ENCODE data around the gene TRAM2. TPM values are rescaled to one million over a fixed set of nuclear protein-coding genes. Genes with fewer than 3 reads are reported as not detected.

The TRAM2 gene
- total RNA-seq, 1 experiment from 2014 or later, result 17.7 TPM

DNA sequence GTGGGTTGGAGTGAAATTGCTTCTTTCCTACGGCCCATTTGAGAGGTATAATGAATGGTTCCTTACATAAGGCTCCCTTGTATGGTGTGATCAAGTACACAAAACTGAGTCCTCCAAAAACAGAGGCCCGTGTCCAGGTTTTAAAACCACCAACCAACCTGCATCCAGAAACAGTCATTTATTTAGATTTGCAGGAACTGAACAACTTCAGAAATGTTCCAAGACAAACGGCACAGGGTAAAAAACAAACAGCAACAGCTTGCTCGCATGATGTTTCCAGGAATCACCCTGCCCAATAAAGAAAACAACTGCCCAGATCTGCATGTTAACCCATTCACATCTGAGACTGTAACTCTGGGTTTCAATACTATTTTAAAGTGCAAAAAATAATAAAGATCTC is 40.2 kb upstream of the TRAM2 start:
- no peak overlapping the region for H3K27ac ChIP-seq (ENCODE audit: low read length)
- no peak overlapping the region for H3K4me2 ChIP-seq (ENCODE audit: low read length)
- no peaks in the 10 kb centered on the region for H3K9me2 ChIP-seq (replicated peaks; ENCODE audit: low read length)
- no TSS peak for BruUV-seq (replicated peaks)
- H3K36me3 ChIP-seq (ENCODE audit: low read depth, low read length), result no peaks in the 10 kb centered on the region
- no peaks in the 10 kb centered on the region for H4K20me1 ChIP-seq (ENCODE audit: low read length)
- H3K9ac ChIP-seq (ENCODE audit: low read length), result no peak overlapping the region
- peaks cover 12% of the 10 kb centered on the region for H3K4me1 ChIP-seq (ENCODE audit: insufficient read depth, low read length)
- no peaks in the 10 kb centered on the region for H3K27me3 ChIP-seq (ENCODE audit: low read length)
- no peaks in the 10 kb centered on the region for H3F3A ChIP-seq (ENCODE audit: low read length, unreplicated experiment)
- ATAC-seq (no peak; the same call in 1 of the 2 replicates), DNase-seq (no peak)
- ChIA-PET CTCF (no interaction called here), POLR2A (ENCODE audit: unreplicated experiment) (interaction anchor here (0.7 kb wide), 1 partner anchor 149 kb away, joined by 6 read pairs; no protein-coding TSS in a partner anchor)
- H3K9me3 ChIP-seq (ENCODE audit: low read length), result no peaks in the 10 kb centered on the region
- TF ChIP-seq, protein P1, sequence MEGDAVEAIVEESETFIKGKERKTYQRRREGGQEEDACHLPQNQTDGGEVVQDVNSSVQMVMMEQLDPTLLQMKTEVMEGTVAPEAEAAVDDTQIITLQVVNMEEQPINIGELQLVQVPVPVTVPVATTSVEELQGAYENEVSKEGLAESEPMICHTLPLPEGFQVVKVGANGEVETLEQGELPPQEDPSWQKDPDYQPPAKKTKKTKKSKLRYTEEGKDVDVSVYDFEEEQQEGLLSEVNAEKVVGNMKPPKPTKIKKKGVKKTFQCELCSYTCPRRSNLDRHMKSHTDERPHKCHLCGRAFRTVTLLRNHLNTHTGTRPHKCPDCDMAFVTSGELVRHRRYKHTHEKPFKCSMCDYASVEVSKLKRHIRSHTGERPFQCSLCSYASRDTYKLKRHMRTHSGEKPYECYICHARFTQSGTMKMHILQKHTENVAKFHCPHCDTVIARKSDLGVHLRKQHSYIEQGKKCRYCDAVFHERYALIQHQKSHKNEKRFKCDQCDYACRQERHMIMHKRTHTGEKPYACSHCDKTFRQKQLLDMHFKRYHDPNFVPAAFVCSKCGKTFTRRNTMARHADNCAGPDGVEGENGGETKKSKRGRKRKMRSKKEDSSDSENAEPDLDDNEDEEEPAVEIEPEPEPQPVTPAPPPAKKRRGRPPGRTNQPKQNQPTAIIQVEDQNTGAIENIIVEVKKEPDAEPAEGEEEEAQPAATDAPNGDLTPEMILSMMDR (conservative IDR thresholded peaks at IDR 0.05; ENCODE audit: low read depth, low read length), result no peak
- TF ChIP-seq EZH2 (IDR thresholded peaks at IDR 0.05; ENCODE audit: low read length, unreplicated experiment) (no peak), EZH2phosphoT487 (IDR thresholded peaks at IDR 0.05; ENCODE audit: borderline replicate concordance, low read length) (no peak)
- peak overlapping the region; percentile 32; the same call in 1 of the 2 replicates for H2AFZ ChIP-seq (ENCODE audit: low read length)
- H3K79me2 ChIP-seq (ENCODE audit: low read length), result no peaks in the 10 kb centered on the region
- intact Hi-C loops (cut with micrococcal nuclease), result no loop called here
- no peak overlapping the region for H3K4me3 ChIP-seq (ENCODE audit: low read length)

DNA sequence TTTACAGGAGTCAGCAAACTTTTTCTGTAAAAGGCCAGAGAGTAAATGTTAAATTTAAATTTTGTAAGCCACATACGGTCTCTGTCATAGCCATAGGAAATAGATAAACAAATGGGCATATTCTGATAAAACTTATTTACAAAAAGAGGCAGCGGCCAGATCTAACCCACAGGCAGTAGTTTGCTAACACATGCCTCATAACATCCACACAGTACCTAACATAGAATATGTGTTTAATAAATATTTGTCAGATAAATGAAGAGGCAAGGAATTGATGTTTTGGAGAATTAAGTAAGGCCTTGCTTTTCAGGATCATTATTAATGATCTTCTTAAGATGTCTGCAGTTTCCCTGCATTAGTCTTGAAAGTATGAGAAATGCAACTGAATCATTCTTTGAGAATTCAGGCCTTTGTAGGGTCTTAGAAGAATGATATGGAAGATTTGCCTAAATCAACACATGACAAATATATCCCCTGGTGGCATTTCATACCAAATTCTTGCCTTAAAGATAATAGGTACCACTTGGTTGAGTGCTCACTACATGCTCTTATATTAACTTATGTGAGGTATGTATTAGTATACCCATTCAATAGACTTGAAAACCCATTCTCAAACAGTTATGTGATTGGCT is 39.3 kb upstream of the TRAM2 start:
- BruUV-seq (replicated peaks), result no TSS peak
- Histone ChIP-seq H3K4me2 (ENCODE audit: low read length) (no peak overlapping the region), H3K9me2 (replicated peaks; ENCODE audit: low read length) (no peaks in the 10 kb centered on the region), H3K9me3 (ENCODE audit: low read length) (no peaks in the 10 kb centered on the region), H3K27me3 (ENCODE audit: low read length) (no peaks in the 10 kb centered on the region), H3K9ac (ENCODE audit: low read length) (no peak overlapping the region), H3F3A (ENCODE audit: low read length, unreplicated experiment) (no peaks in the 10 kb centered on the region), H3K79me2 (ENCODE audit: low read length) (no peaks in the 10 kb centered on the region), H3K4me3 (ENCODE audit: low read length) (no peak overlapping the region), H2AFZ (ENCODE audit: low read length) (no peak overlapping the region), H3K36me3 (ENCODE audit: low read depth, low read length) (no peaks in the 10 kb centered on the region), H4K20me1 (ENCODE audit: low read length) (no peaks in the 10 kb centered on the region), H3K4me1 (ENCODE audit: insufficient read depth, low read length) (peaks cover 21% of the 10 kb centered on the region), H3K27ac (ENCODE audit: low read length) (no peak overlapping the region)
- POLR2A ChIA-PET (ENCODE audit: unreplicated experiment), result interaction anchor here (0.7 kb wide), 1 partner anchor 148 kb away, joined by 6 read pairs; no protein-coding TSS in a partner anchor
- CTCF ChIA-PET, result no interaction called here
- DNase-seq (peak; percentile 22), ATAC-seq (no peak)
- TF ChIP-seq, protein P1 (conservative IDR thresholded peaks at IDR 0.05; ENCODE audit: low read depth, low read length), result no peak
- TF ChIP-seq EZH2 (IDR thresholded peaks at IDR 0.05; ENCODE audit: low read length, unreplicated experiment) (no peak), EZH2phosphoT487 (IDR thresholded peaks at IDR 0.05; ENCODE audit: borderline replicate concordance, low read length) (no peak)
- intact Hi-C loops (cut with micrococcal nuclease), result no loop called here

DNA sequence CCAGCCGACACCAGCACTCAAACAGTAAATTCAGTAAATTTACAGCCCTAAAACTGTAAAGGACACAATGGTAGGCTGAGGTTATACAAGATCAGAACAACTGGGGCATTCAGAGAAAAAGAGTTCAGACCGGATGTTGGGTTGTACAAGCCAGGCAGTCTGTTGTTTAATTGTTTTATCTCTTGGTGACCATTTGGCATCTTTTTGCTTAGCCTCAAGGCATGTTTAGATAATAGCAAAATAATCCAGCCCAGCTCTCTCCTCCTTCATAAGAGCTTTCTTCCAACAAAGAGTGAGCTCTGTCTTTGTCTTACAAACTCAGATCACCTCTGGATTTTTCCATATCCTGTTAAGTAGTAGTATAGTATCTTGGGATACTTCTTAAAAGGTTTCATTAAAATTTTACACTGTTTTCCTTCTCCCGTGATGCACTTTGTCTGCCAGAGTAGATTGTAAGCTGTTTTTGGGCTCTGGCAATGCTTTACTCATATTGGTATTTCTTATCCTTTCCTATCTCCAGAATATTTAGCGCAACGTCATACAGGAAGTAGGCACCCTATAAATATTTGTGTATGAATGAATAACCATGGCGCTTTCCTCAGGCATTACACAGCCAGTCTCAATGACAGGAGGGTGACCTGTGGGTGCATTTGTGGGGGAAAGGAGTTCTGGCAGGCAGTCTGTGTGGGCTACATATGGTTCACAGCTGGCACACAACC is 35.6 kb upstream of the TRAM2 start:
- intact Hi-C loops (cut with micrococcal nuclease), result no loop called here
- Histone ChIP-seq H3K4me3 (ENCODE audit: low read length) (no peak overlapping the region), H3F3A (ENCODE audit: low read length, unreplicated experiment) (no peaks in the 10 kb centered on the region), H3K4me1 (ENCODE audit: insufficient read depth, low read length) (peaks cover 26% of the 10 kb centered on the region), H3K27me3 (ENCODE audit: low read length) (no peaks in the 10 kb centered on the region), H3K9me3 (ENCODE audit: low read length) (no peaks in the 10 kb centered on the region), H4K20me1 (ENCODE audit: low read length) (no peaks in the 10 kb centered on the region), H3K9me2 (replicated peaks; ENCODE audit: low read length) (no peaks in the 10 kb centered on the region), H3K4me2 (ENCODE audit: low read length) (peak overlapping the region; percentile 46), H3K36me3 (ENCODE audit: low read depth, low read length) (no peaks in the 10 kb centered on the region), H3K9ac (ENCODE audit: low read length) (no peak overlapping the region), H3K79me2 (ENCODE audit: low read length) (no peaks in the 10 kb centered on the region), H3K27ac (ENCODE audit: low read length) (no peak overlapping the region), H2AFZ (ENCODE audit: low read length) (peak overlapping the region; percentile 37)
- TF ChIP-seq, protein P1 (conservative IDR thresholded peaks at IDR 0.05; ENCODE audit: low read depth, low read length), result no peak
- TF ChIP-seq EZH2phosphoT487 (IDR thresholded peaks at IDR 0.05; ENCODE audit: borderline replicate concordance, low read length) (no peak), EZH2 (IDR thresholded peaks at IDR 0.05; ENCODE audit: low read length, unreplicated experiment) (no peak)
- no TSS peak for BruUV-seq (replicated peaks)
- ATAC-seq (peak; percentile 66), DNase-seq (peak; percentile 60)
- ChIA-PET CTCF (no interaction called here), POLR2A (ENCODE audit: unreplicated experiment) (no interaction called here)

All from PC-3 (cell line).